Measurements from ENCODE around the gene GATAD2B. TPM values are rescaled to one million over a fixed set of nuclear protein-coding genes. Genes with fewer than 3 reads are reported as not detected.
"Not testable (repeated sequence)": the region's sequence is repeated elsewhere in the genome, so short reads cannot be mapped to it uniquely, and the experiment has no call there.

GATAD2B gene
- total RNA-seq, 2 experiments from 2014 or later: 86.3 to 96.7 TPM

DNA sequence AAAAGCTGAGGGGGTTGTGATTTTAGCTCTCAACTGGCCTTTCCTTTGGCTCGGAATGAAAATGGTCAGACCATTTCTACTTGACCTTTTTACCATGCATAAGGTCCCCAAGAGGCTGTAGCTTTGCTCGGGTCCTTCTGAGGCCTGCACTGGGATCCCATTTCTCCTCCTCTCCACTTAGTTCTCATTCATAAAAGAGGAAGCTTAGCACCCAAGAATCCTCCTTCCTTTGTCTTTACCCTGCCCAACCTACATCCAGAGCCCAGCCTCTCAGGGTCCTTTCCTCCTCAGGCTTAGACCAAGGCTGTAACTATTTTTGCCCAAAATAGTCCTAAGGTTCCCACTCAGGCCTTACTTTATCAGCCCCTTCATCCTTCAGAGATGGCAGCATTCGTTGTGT is 153.6 kb downstream of the GATAD2B start:
- Mint-ChIP-seq H3K27ac (no peak overlapping the region), H3K4me3 (no peak overlapping the region), H3K36me3 (peaks cover 17% of the 10 kb centered on the region), H3K9me3 (no peaks in the 10 kb centered on the region), H3K27me3 (no peaks in the 10 kb centered on the region), H3K4me1 (peaks cover 10% of the 10 kb centered on the region)
- ATAC-seq (ENCODE audit: low read depth) (no peak), DNase-seq (no peak)
- POLR2A ChIA-PET: interaction anchor here (0.7 kb wide), 1 partner anchor 259 kb away, joined by 3 read pairs; no protein-coding TSS in a partner anchor

DNA sequence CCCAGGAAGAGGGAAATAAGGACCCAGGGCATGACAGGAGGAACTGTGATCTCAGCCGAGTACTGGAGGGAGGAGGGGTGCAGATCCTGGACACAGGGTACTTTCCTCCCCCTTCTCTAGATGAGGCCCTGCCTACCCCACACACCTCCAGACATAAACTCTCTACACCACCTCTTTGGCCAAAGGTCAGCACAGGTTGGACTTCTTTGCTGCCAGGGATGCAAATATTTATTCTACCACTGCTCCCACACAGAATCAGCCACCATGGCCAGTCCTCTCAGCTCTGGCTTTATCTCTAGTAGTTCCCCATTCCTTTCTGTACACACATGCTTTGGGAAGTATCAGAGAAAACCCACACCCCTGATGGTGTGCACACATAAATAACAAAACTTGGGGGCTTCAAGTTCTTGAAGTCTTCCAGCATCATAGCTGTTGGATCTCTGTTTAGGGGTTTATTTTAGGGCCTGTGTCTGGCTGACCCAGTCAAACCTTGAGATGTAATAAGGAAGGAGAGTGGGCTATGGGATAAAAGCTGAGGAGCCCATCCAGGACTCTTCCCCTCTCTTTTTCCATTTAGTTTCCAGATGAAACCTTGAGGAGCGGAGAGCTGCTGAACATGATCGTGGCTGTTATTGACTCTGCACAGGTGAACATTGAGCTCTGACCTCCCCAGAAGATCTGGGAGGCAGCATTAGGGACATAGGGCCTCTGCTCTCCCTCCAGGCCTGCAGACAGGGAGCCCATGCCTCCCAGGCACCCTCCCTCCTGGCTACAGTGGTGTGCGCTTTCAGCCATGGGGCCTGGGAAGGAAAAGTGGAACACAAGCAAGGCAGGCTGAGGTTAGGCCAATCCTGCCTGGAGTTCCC is 154.2 kb downstream of the GATAD2B start:
- no peak for ATAC-seq (ENCODE audit: low read depth)
- no peaks in the 10 kb centered on the region for H3K27me3 Mint-ChIP-seq
- H3K4me3 Mint-ChIP-seq: no peak overlapping the region
- no peak overlapping the region for H3K27ac Mint-ChIP-seq
- H3K9me3 Mint-ChIP-seq: no peaks in the 10 kb centered on the region
- H3K4me1 Mint-ChIP-seq: peaks cover 3% of the 10 kb centered on the region
- no peak for DNase-seq
- POLR2A ChIA-PET: interaction anchor here (0.7 kb wide), 1 partner anchor 258 kb away, joined by 3 read pairs; no protein-coding TSS in a partner anchor
- peaks cover 17% of the 10 kb centered on the region for H3K36me3 Mint-ChIP-seq

DNA sequence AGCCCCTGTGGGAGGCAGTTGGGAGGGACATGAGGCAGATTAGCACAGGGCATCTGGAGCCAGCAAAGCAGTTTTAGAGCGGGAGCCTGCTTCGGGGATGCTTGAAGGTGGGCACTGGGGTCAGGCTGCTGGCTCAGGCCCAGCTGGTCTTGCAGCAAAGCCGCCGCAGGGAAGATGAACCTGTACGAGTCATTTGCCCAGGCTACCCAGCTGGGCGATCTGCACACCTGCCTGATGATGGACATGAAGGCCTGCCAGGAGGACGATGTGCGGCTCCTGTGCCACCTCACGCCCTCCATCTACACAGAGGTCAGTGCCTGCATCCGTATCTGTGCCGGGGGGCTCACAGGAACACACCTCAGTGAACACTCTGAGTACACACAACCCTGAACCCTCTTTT is 155.3 kb downstream of the GATAD2B start:
- Mint-ChIP-seq H3K27me3 (no peaks in the 10 kb centered on the region), H3K27ac (no peak overlapping the region), H3K4me1 (no peaks in the 10 kb centered on the region), H3K9me3 (no peaks in the 10 kb centered on the region), H3K36me3 (peaks cover 17% of the 10 kb centered on the region), H3K4me3 (no peak overlapping the region)
- ATAC-seq (ENCODE audit: low read depth) (no peak), DNase-seq (no peak)
- POLR2A ChIA-PET: no interaction called here

GRCh38 chr1:153766663-153767062 is 156.1 kb downstream of the GATAD2B start:
- H3K27ac Mint-ChIP-seq; POLR2A ChIA-PET; H3K9me3 Mint-ChIP-seq; DNase-seq; H3K4me1 Mint-ChIP-seq; H3K4me3 Mint-ChIP-seq; H3K27me3 Mint-ChIP-seq; ATAC-seq (ENCODE audit: low read depth): not testable (repeated sequence)
- peaks cover 21% of the 10 kb centered on the region for H3K36me3 Mint-ChIP-seq

DNA sequence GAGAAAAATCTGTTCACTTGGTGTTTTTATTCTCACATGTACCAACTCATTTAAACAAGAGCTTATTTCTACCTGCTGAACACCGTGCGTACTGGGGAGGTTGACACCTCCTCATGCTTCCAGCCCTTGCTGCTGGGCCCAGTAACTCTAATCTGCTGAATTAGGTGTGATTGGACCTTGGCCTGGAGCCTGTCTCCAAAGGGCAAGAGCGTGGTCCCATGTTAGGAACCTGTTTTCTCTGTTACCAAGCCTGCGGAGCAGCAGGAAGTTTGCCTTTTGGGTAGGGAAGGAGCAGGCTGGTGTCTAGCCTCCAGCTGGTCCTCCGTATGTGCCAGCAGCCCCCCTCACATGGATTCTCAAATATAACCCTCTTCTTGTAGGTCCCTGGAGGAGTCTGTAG is 158.5 kb downstream of the GATAD2B start:
- peaks cover 22% of the 10 kb centered on the region for H3K36me3 Mint-ChIP-seq

DNA sequence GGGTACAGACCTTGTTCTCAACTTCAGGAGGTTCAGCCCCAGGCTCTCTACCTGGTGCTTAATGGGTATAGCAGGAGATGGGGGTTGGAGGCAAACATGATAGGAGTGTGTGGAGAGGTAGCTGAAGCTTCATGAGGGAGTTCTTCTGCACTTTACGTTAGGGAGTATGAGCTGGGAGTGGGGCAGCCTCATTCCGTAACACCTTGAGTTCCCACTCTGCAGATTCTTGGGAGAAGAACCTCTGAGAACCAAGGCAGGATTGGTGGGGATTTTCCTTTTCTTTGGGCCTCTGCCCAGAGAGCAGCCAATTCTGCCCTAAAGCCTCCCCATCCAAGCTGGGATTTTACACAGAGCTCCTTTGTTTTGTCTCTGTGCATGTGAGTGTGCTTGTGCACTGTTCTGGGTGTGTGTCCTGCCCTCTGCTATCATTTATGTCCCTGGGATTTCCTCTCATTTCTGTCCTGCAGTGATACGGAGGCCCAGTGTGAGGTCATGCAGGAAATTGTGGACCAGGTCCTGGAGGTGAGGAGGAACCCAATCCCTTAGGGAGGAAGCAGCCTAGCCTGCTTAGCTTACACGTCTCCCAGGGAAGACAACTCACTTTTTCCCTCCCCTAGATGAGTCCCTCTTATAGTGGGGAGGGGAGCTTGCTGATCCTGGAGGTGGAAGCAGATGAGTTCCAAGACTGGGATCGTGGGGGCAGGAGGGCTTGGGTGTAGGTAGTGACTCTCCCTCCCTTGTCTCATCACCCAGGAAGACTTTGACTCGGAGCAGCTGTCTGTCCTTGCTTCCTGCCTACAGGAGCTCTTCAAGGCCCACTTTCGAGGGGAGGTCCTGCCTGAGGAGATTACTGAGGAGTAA is 159.2 kb downstream of the GATAD2B start:
- Mint-ChIP-seq H3K4me1 (no peaks in the 10 kb centered on the region), H3K4me3 (no peak overlapping the region)
- DNase-seq: no peak

More for the DNA sequence above, 158.5 kb downstream of the GATAD2B start:
- no peak overlapping the region for H3K27ac Mint-ChIP-seq
- ATAC-seq (ENCODE audit: low read depth) (no peak), DNase-seq (no peak)
- no peak overlapping the region for H3K4me3 Mint-ChIP-seq
- POLR2A ChIA-PET: interaction anchor here (1.3 kb wide), 1 partner anchor 12 kb away, joined by 4 read pairs; no protein-coding TSS in a partner anchor
- H3K9me3 Mint-ChIP-seq: no peaks in the 10 kb centered on the region
- H3K4me1 Mint-ChIP-seq: no peaks in the 10 kb centered on the region
- H3K27me3 Mint-ChIP-seq: no peaks in the 10 kb centered on the region

DNA sequence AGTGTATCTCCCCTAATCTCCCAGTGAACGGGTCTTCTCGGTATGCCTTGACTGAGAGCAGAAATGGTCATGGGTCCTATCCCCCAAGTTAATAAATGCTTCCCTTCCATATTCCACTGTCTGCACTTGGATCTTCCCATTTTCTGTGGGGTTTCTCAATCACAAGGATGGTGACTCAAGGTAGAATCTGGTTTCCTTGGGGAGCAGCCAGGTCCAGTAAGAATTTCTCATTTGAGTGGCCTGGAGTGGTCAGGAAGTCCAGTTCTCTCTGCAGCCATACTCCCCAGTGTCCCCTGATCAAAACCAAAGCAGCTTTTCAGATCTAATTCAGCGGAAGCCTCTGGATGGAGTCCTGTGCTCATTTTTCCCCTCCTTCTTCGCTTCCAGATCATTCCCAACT is 162.3 kb downstream of the GATAD2B start:
- POLR2A ChIA-PET: no interaction called here
- peaks cover 12% of the 10 kb centered on the region for H3K36me3 Mint-ChIP-seq
- no peaks in the 10 kb centered on the region for H3K27me3 Mint-ChIP-seq
- no peak overlapping the region for H3K4me3 Mint-ChIP-seq
- ATAC-seq (ENCODE audit: low read depth): no peak
- no peak for DNase-seq
- H3K9me3 Mint-ChIP-seq: no peaks in the 10 kb centered on the region
- no peak overlapping the region for H3K27ac Mint-ChIP-seq
- no peaks in the 10 kb centered on the region for H3K4me1 Mint-ChIP-seq

More for the DNA sequence above, 159.2 kb downstream of the GATAD2B start:
- POLR2A ChIA-PET: interaction anchor here (0.8 to 1.3 kb wide), 2 partner anchors 12 to 130 kb away, joined by 3 to 4 read pairs; partner anchors contain the start of gene CHTOP
- peaks cover 22% of the 10 kb centered on the region for H3K36me3 Mint-ChIP-seq
- no peaks in the 10 kb centered on the region for H3K9me3 Mint-ChIP-seq
- no peaks in the 10 kb centered on the region for H3K27me3 Mint-ChIP-seq
- H3K27ac Mint-ChIP-seq: no peak overlapping the region
- no peak for ATAC-seq (ENCODE audit: low read depth)

Small RNA genes within 50 kb of the gene (microRNA-seq; reads per million reads assigned to microRNA genes)
- not detected for gene MIR6737

Other genes starting within 250 kb of the GATAD2B start
- not detected for gene NPR1, start 244.3 kb downstream of the GATAD2B start, total RNA-seq
- 10 to 100 TPM; 53.6 to 57.2 TPM for gene INTS3, start 194.9 kb downstream of the GATAD2B start, total RNA-seq
- 10 to 100 TPM; 38.9 to 44.0 TPM for gene SLC27A3, start 147.6 kb downstream of the GATAD2B start, total RNA-seq
- gene DENND4B, start 23.7 kb upstream of the GATAD2B start, total RNA-seq: 100 to 1,000 TPM; 173 to 183 TPM
- 100 to 1,000 TPM; 104 to 115 TPM for gene CRTC2, start 35.6 kb upstream of the GATAD2B start, total RNA-seq
- gene SLC39A1, start 40.6 kb upstream of the GATAD2B start, total RNA-seq: 10 to 100 TPM; 29.6 to 31.1 TPM
- 10 to 100 TPM in 1 of 2 experiments, 1 to 10 TPM in 1; 8.2 to 10.0 TPM for gene CREB3L4, start 44.9 kb upstream of the GATAD2B start, total RNA-seq
- gene JTB, start 54.7 kb upstream of the GATAD2B start, total RNA-seq: 100 to 1,000 TPM; 118 TPM
- gene RAB13, start 63.4 kb upstream of the GATAD2B start, total RNA-seq: 1 to 10 TPM; 7.5 to 8.0 TPM
- 1,000 to 10,000 TPM; 3,346 to 3,734 TPM for gene RPS27, start 67.8 kb upstream of the GATAD2B start, total RNA-seq
- under 1 TPM; 0.11 to 0.17 TPM for gene NUP210L, start 232.1 kb upstream of the GATAD2B start, total RNA-seq